Measurements from ENCODE around the gene BACH2.

BACH2 gene

GRCh38 chr6:90326404-90327057 lies 29.9 kb upstream of the BACH2 start:
- no peaks in the 10 kb centered on the region for H3K9me3 ChIP-seq (replicated peaks in 1 of 2; ENCODE audit: control insufficient read depth in 2 of 2, insufficient read depth in 1 of 2, low read depth in 1 of 2, low read length in 2 of 2)
- no peak overlapping the region for H4K8ac ChIP-seq (ENCODE audit: low read depth, low read length)
- H2BK5ac ChIP-seq (ENCODE audit: low read length) = no peak overlapping the region
- no peak overlapping the region for H2BK12ac ChIP-seq (ENCODE audit: low read length)
- no peak overlapping the region for H3K9ac ChIP-seq (ENCODE audit: low read depth, low read length, poor library complexity)
- H3K4ac ChIP-seq (ENCODE audit: low read length) = no peak overlapping the region
- H3K23ac ChIP-seq (ENCODE audit: low read depth, low read length, poor library complexity) = no peak overlapping the region
- no peaks in the 10 kb centered on the region for H3K27me3 ChIP-seq (ENCODE audit: control insufficient read depth in 3 of 3, insufficient read depth in 3 of 3, low read depth in 1 of 3, low read length in 3 of 3)
- H3K36me3 ChIP-seq (replicated peaks in 1 of 2; ENCODE audit: control insufficient read depth in 2 of 2, insufficient read depth in 2 of 2, low read length in 2 of 2) = no peaks in the 10 kb centered on the region
- no CpG with 5 or more reads among the region's 3 CpGs for WGBS, 2 donors (ENCODE audit: extremely low coverage in 2 of 2, insufficient read length in 2 of 2, insufficient replicate concordance in 1 of 2)
- no peak overlapping the region for H2BK120ac ChIP-seq (ENCODE audit: low read depth, low read length)
- no peaks in the 10 kb centered on the region for H3K4me1 ChIP-seq (ENCODE audit: control insufficient read depth in 2 of 2, insufficient read depth in 1 of 2, low read depth in 1 of 2, low read length in 2 of 2)
- H2AFZ ChIP-seq (ENCODE audit: low read length) = no peak overlapping the region
- no peak overlapping the region for H3K14ac ChIP-seq (ENCODE audit: low read length)
- H3K4me3 ChIP-seq (ENCODE audit: low read length in 2 of 2) = no peak overlapping the region
- no peak overlapping the region for H3K4me2 ChIP-seq (ENCODE audit: insufficient read depth, low read length, poor library complexity, severe bottlenecking)
- no peak for DNase-seq (ENCODE audit: low spot score)
- no peak overlapping the region for H2AK5ac ChIP-seq (ENCODE audit: low read depth, low read length)
- H2BK15ac ChIP-seq (ENCODE audit: low read length) = no peak overlapping the region
- H3K18ac ChIP-seq (ENCODE audit: low read length) = no peak overlapping the region
- no peak overlapping the region for H4K91ac ChIP-seq (ENCODE audit: low read depth, low read length, poor library complexity)
- H3K79me1 ChIP-seq (ENCODE audit: low read depth, low read length) = no peaks in the 10 kb centered on the region
- no peak overlapping the region for H3K27ac ChIP-seq (replicated peaks; ENCODE audit: low read length)

GRCh38 chr6:90323706-90324105 lies 27.1 kb upstream of the BACH2 start:
- Histone ChIP-seq H3K79me1 (ENCODE audit: low read depth, low read length) (no peaks in the 10 kb centered on the region), H3K4me1 (ENCODE audit: control insufficient read depth in 2 of 2, insufficient read depth in 1 of 2, low read depth in 1 of 2, low read length in 2 of 2) (no peaks in the 10 kb centered on the region), H3K18ac (ENCODE audit: low read length) (no peak overlapping the region), H3K14ac (ENCODE audit: low read length) (no peak overlapping the region), H3K23ac (ENCODE audit: low read depth, low read length, poor library complexity) (no peak overlapping the region), H2AK5ac (ENCODE audit: low read depth, low read length) (no peak overlapping the region), H2BK5ac (ENCODE audit: low read length) (no peak overlapping the region), H3K4me3 (ENCODE audit: low read length in 2 of 2) (no peak overlapping the region), H2AFZ (ENCODE audit: low read length) (no peak overlapping the region), H3K9ac (ENCODE audit: low read depth, low read length, poor library complexity) (no peak overlapping the region), H4K8ac (ENCODE audit: low read depth, low read length) (no peak overlapping the region), H2BK15ac (ENCODE audit: low read length) (no peak overlapping the region), H3K4ac (ENCODE audit: low read length) (no peak overlapping the region), H3K4me2 (ENCODE audit: insufficient read depth, low read length, poor library complexity, severe bottlenecking) (no peak overlapping the region), H3K27me3 (ENCODE audit: control insufficient read depth in 3 of 3, insufficient read depth in 3 of 3, low read depth in 1 of 3, low read length in 3 of 3) (no peaks in the 10 kb centered on the region), H3K9me3 (replicated peaks in 1 of 2; ENCODE audit: control insufficient read depth in 2 of 2, insufficient read depth in 1 of 2, low read depth in 1 of 2, low read length in 2 of 2) (no peaks in the 10 kb centered on the region), H4K91ac (ENCODE audit: low read depth, low read length, poor library complexity) (no peak overlapping the region), H2BK120ac (ENCODE audit: low read depth, low read length) (no peak overlapping the region), H2BK12ac (ENCODE audit: low read length) (no peak overlapping the region), H3K36me3 (replicated peaks in 1 of 2; ENCODE audit: control insufficient read depth in 2 of 2, insufficient read depth in 2 of 2, low read length in 2 of 2) (no peaks in the 10 kb centered on the region), H3K27ac (replicated peaks; ENCODE audit: low read length) (no peak overlapping the region)
- DNase-seq (ENCODE audit: low spot score) = no peak
- WGBS, 2 donors (ENCODE audit: extremely low coverage in 2 of 2, insufficient read length in 2 of 2, insufficient replicate concordance in 1 of 2) = no CpG with 5 or more reads among the region's 6 CpGs

GRCh38 chr6:90322976-90323474 lies 26.4 kb upstream of the BACH2 start:
- Histone ChIP-seq H4K91ac (ENCODE audit: low read depth, low read length, poor library complexity) (no peak overlapping the region), H2BK12ac (ENCODE audit: low read length) (no peak overlapping the region), H2BK15ac (ENCODE audit: low read length) (no peak overlapping the region), H2AFZ (ENCODE audit: low read length) (no peak overlapping the region), H3K18ac (ENCODE audit: low read length) (no peak overlapping the region), H2AK5ac (ENCODE audit: low read depth, low read length) (no peak overlapping the region), H2BK5ac (ENCODE audit: low read length) (no peak overlapping the region), H3K23ac (ENCODE audit: low read depth, low read length, poor library complexity) (no peak overlapping the region), H3K27ac (replicated peaks; ENCODE audit: low read length) (no peak overlapping the region), H3K79me1 (ENCODE audit: low read depth, low read length) (no peaks in the 10 kb centered on the region), H3K9me3 (replicated peaks in 1 of 2; ENCODE audit: control insufficient read depth in 2 of 2, insufficient read depth in 1 of 2, low read depth in 1 of 2, low read length in 2 of 2) (no peaks in the 10 kb centered on the region), H3K27me3 (ENCODE audit: control insufficient read depth in 3 of 3, insufficient read depth in 3 of 3, low read depth in 1 of 3, low read length in 3 of 3) (no peaks in the 10 kb centered on the region), H3K4me2 (ENCODE audit: insufficient read depth, low read length, poor library complexity, severe bottlenecking) (no peak overlapping the region), H3K9ac (ENCODE audit: low read depth, low read length, poor library complexity) (no peak overlapping the region), H3K4ac (ENCODE audit: low read length) (no peak overlapping the region), H3K4me1 (ENCODE audit: control insufficient read depth in 2 of 2, insufficient read depth in 1 of 2, low read depth in 1 of 2, low read length in 2 of 2) (no peaks in the 10 kb centered on the region), H3K36me3 (replicated peaks in 1 of 2; ENCODE audit: control insufficient read depth in 2 of 2, insufficient read depth in 2 of 2, low read length in 2 of 2) (no peaks in the 10 kb centered on the region), H4K8ac (ENCODE audit: low read depth, low read length) (no peak overlapping the region), H2BK120ac (ENCODE audit: low read depth, low read length) (no peak overlapping the region), H3K14ac (ENCODE audit: low read length) (no peak overlapping the region), H3K4me3 (ENCODE audit: low read length in 2 of 2) (no peak overlapping the region)
- no CpG with 5 or more reads among the region's 3 CpGs for WGBS, 2 donors (ENCODE audit: extremely low coverage in 2 of 2, insufficient read length in 2 of 2, insufficient replicate concordance in 1 of 2)
- no peak for DNase-seq (ENCODE audit: low spot score)

- H3K27me3 ChIP-seq (ENCODE audit: control insufficient read depth in 3 of 3, insufficient read depth in 3 of 3, low read depth in 1 of 3, low read length in 3 of 3) = no peaks in the 10 kb centered on the region
- no peak overlapping the region for H4K8ac ChIP-seq (ENCODE audit: low read depth, low read length)
- H3K4me2 ChIP-seq (ENCODE audit: insufficient read depth, low read length, poor library complexity, severe bottlenecking) = no peak overlapping the region
- H3K14ac ChIP-seq (ENCODE audit: low read length) = no peak overlapping the region
- no peaks in the 10 kb centered on the region for H3K4me1 ChIP-seq (ENCODE audit: control insufficient read depth in 2 of 2, insufficient read depth in 1 of 2, low read depth in 1 of 2, low read length in 2 of 2)
- no peak overlapping the region for H2AFZ ChIP-seq (ENCODE audit: low read length)
- no peak overlapping the region for H4K91ac ChIP-seq (ENCODE audit: low read depth, low read length, poor library complexity)
- no peaks in the 10 kb centered on the region for H3K79me1 ChIP-seq (ENCODE audit: low read depth, low read length)
- no peak overlapping the region for H3K4ac ChIP-seq (ENCODE audit: low read length)
- H2BK5ac ChIP-seq (ENCODE audit: low read length) = no peak overlapping the region
- no peaks in the 10 kb centered on the region for H3K36me3 ChIP-seq (replicated peaks in 1 of 2; ENCODE audit: control insufficient read depth in 2 of 2, insufficient read depth in 2 of 2, low read length in 2 of 2)
- no peak overlapping the region for H3K18ac ChIP-seq (ENCODE audit: low read length)
- no peak overlapping the region for H3K23ac ChIP-seq (ENCODE audit: low read depth, low read length, poor library complexity)
- H3K27ac ChIP-seq (replicated peaks; ENCODE audit: low read length) = no peak overlapping the region
- H2BK12ac ChIP-seq (ENCODE audit: low read length) = no peak overlapping the region
- no peaks in the 10 kb centered on the region for H3K9me3 ChIP-seq (replicated peaks in 1 of 2; ENCODE audit: control insufficient read depth in 2 of 2, insufficient read depth in 1 of 2, low read depth in 1 of 2, low read length in 2 of 2)
- no peak for DNase-seq (ENCODE audit: low spot score)
- no peak overlapping the region for H3K9ac ChIP-seq (ENCODE audit: low read depth, low read length, poor library complexity)
- H2AK5ac ChIP-seq (ENCODE audit: low read depth, low read length) = no peak overlapping the region
- whole genome bisulfite sequencing, 2 donors (ENCODE audit: extremely low coverage in 2 of 2, insufficient read length in 2 of 2, insufficient replicate concordance in 1 of 2) = no CpG with 5 or more reads among the region's 6 CpGs
- no peak overlapping the region for H2BK15ac ChIP-seq (ENCODE audit: low read length)
- no peak overlapping the region for H3K4me3 ChIP-seq (ENCODE audit: low read length in 2 of 2)
- H2BK120ac ChIP-seq (ENCODE audit: low read depth, low read length) = no peak overlapping the region
Measured at GRCh38 chr6:90319979-90320685, 23.5 kb upstream of the BACH2 start.
